Endothelial cell of umbilical vein (primary cell): Measurements from ENCODE around the gene SPG11. TPM values are rescaled to one million over a fixed set of nuclear protein-coding genes. Genes with fewer than 3 reads are reported as not detected.
"Not testable (repeated sequence)": the region's sequence is repeated elsewhere in the genome, so short reads cannot be mapped to it uniquely, and the experiment has no call there.

Source experiments
- BruUV-seq: library from RNA; stranded (reverse); fragments of 400-500 nt; replicated peaks from 2 replicates; lab custom pipeline; 2021; lab: Mats Ljungman, UMichigan
- CTCF ChIA-PET: fragments of 300-600, 350-600 bp; sonication (Branson Sonifier 250); formaldehyde crosslinking; loops from one replicate; lab custom pipeline; 2021; ENCODE audit warnings: antibody characterized with exemption, inconsistent platforms; lab: Charles Lee
- POLR2A ChIA-PET: fragments of 300-600, 350-600 bp; sonication (Branson Sonifier 250); formaldehyde crosslinking; loops from one replicate; lab custom pipeline; 2021; ENCODE audit warnings: antibody characterized with exemption, inconsistent platforms; lab: Charles Lee
- DNase-seq: peaks from one replicate; pipeline ENCODE4 v3.0.0-alpha.2; 2011; ENCODE audit warnings: low read depth, low spot score
- FAIRE-seq: peaks from 2 replicates; lab custom pipeline; 2011; peaks lifted over from hg19 to GRCh38; lab: Jason Lieb, UNC
- H2AFZ ChIP-seq: 2 replicates; pipeline ENCODE4 v1.6.0; 2012; ENCODE audit warnings: low read depth, low read length, control low read depth, inconsistent platforms
- H3K27ac ChIP-seq: 2 replicates; pipeline ENCODE4 v1.5.1; 2011; ENCODE audit warnings: low read depth, mild to moderate bottlenecking, control low read depth, low read length, moderate library complexity; ENCODE audit not compliant: insufficient read depth
- H3K27me3 ChIP-seq, 2 experiments: 2 replicates each; pipeline versions ENCODE4 v1.6.0 to v1.6.1; 2011; ENCODE audit warnings: low read length in 2 of 2, mixed read lengths in 1 of 2; ENCODE audit not compliant: control insufficient read depth in 2 of 2, insufficient read depth in 2 of 2
- H3K36me3 ChIP-seq, 2 experiments: 2 replicates in 1 of 2; 3 replicates in 1 of 2; pipeline ENCODE4 v1.5.1; 2011; ENCODE audit warnings: low read length in 2 of 2, mild to moderate bottlenecking in 1 of 2, moderate library complexity in 1 of 2; ENCODE audit not compliant: control insufficient read depth in 2 of 2, insufficient read depth in 2 of 2; ENCODE audit errors: extremely low read depth in 1 of 2
- H3K4me1 ChIP-seq: 3 replicates; pipeline ENCODE4 v1.5.1; 2011; ENCODE audit warnings: mild to moderate bottlenecking, low read length; ENCODE audit not compliant: control insufficient read depth, insufficient read depth; ENCODE audit errors: extremely low read depth
- H3K4me2 ChIP-seq: 2 replicates; pipeline ENCODE4 v1.6.1; 2011; ENCODE audit warnings: low read length, control low read depth, mixed read lengths; ENCODE audit not compliant: insufficient read depth
- H3K4me3 ChIP-seq, 3 experiments: fragments of 200-600 bp in 1 of 3; sonication (generic), shearing (Covaris generic) in 1 of 3; replicated peaks in 1 of 3; 2 replicates each; pipeline ENCODE4 v1.5.1; 2011 to 2016; ENCODE audit warnings: control low read depth in 3 of 3, low read length in 3 of 3, mild to moderate bottlenecking in 2 of 3, inconsistent platforms in 1 of 3, low read depth in 1 of 3, moderate library complexity in 1 of 3; ENCODE audit not compliant: insufficient read depth in 1 of 3
- H3K79me2 ChIP-seq: 2 replicates; pipeline ENCODE4 v1.6.0; 2012; ENCODE audit warnings: low read length, inconsistent platforms; ENCODE audit not compliant: control insufficient read depth, insufficient read depth
- H3K9ac ChIP-seq: replicated peaks from 2 replicates; pipeline ENCODE3; 2011; ENCODE audit warnings: low read length, control low read depth; ENCODE audit not compliant: insufficient read depth; ENCODE audit errors: extremely low read depth
- H3K9me1 ChIP-seq: replicated peaks from 3 replicates; pipeline ENCODE4 v1.6.0; 2011; ENCODE audit warnings: mild to moderate bottlenecking, low read length; ENCODE audit not compliant: control insufficient read depth, insufficient read depth; ENCODE audit errors: extremely low read depth
- H3K9me3 ChIP-seq: replicated peaks from 2 replicates; pipeline ENCODE4 v1.5.1; 2012; ENCODE audit warnings: low read length, inconsistent platforms; ENCODE audit not compliant: control insufficient read depth, insufficient read depth
- H4K20me1 ChIP-seq: replicated peaks from 2 replicates; pipeline ENCODE3; 2011; ENCODE audit warnings: mild to moderate bottlenecking, low read length; ENCODE audit not compliant: control insufficient read depth, insufficient read depth; ENCODE audit errors: extremely low read depth
- EZH2 ChIP-seq: IDR thresholded peaks from 2 replicates; pipeline ENCODE4 v1.6.1; 2012; ENCODE audit warnings: borderline replicate concordance, low read depth, mild to moderate bottlenecking, moderate library complexity, low read length, inconsistent platforms; ENCODE audit not compliant: severe bottlenecking
- FOS ChIP-seq: IDR thresholded peaks from 2 replicates; pipeline ENCODE4 v1.6.1; 2011; ENCODE audit warnings: mild to moderate bottlenecking, low read length, moderate library complexity, borderline replicate concordance; ENCODE audit not compliant: insufficient read depth
- GATA2 ChIP-seq: IDR thresholded peaks from 2 replicates; pipeline ENCODE4 v1.7.0; 2011; ENCODE audit warnings: low read depth, mild to moderate bottlenecking, moderate library complexity, mixed read lengths, low read length; ENCODE audit not compliant: insufficient read length, insufficient read depth
- JUN ChIP-seq: IDR thresholded peaks from 2 replicates; pipeline ENCODE4 v1.6.1; 2011; ENCODE audit warnings: borderline replicate concordance, low read depth; ENCODE audit not compliant: insufficient read length, insufficient read depth
- MYC ChIP-seq: IDR thresholded peaks from one replicate; pipeline ENCODE4 v1.6.1; 2011; ENCODE audit warnings: mild to moderate bottlenecking, low read depth, low read length
- POLR2A ChIP-seq: IDR thresholded peaks from 2 replicates; pipeline ENCODE4 v1.6.1; 2012; ENCODE audit warnings: low read depth, mild to moderate bottlenecking, control low read depth, low read length
- POLR2AphosphoS5 ChIP-seq: IDR thresholded peaks from 2 replicates; pipeline ENCODE4 v1.6.1; 2012; ENCODE audit warnings: low read depth, mild to moderate bottlenecking, control low read depth, low read length, moderate library complexity; ENCODE audit not compliant: insufficient read depth
- dilution Hi-C: fragments of 300-500 bp; cut with MboI; formaldehyde crosslinking; loops from one replicate; pipeline ENCODE4 v1.15.0; 2019; ENCODE audit warnings: low sequenced_read_pairs; ENCODE audit not compliant: extremely low pct_ligation_motif_present
- intact Hi-C: fragments of 100-400 bp; cut with micrococcal nuclease; formaldehyde crosslinking; loops from one replicate; pipeline ENCODE4 v1.10.0; 2022
- polyA plus RNA-seq, 4 experiments: library from polyadenylated mRNA; depleted of rRNA in 3 of 4; stranded (reverse) in 3 of 4; unstranded in 1 of 4; fragments of >200 nt; gene quantifications; 2 replicates each; pipeline versions ENCODE4 v1.2.1 to v1.2.3, GENCODE V29; 2011 to 2012; ENCODE audit warnings: missing spikeins in 1 of 4
- total RNA-seq: library from RNA; stranded (reverse); gene quantifications from 2 replicates; pipeline ENCODE4 v1.2.3, GENCODE V29; 2021
- TF ChIP-seq, protein P1 (sequence below): IDR thresholded peaks from 2 replicates; pipeline ENCODE4 v1.6.1; 2011; ENCODE audit not compliant: insufficient read depth, insufficient read length
- TF ChIP-seq, protein P2 (sequence below), 2 donors: IDR thresholded peaks; 1 replicate in 1 of 2; 2 replicates in 1 of 2; pipeline ENCODE4 v1.5.1; 2011; ENCODE audit warnings: low read length in 2 of 2, mild to moderate bottlenecking in 2 of 2, moderate library complexity in 2 of 2, control low read depth in 1 of 2, inconsistent platforms in 1 of 2, low read depth in 1 of 2; ENCODE audit not compliant: insufficient read depth in 1 of 2; ENCODE audit errors: extremely low read depth in 1 of 2

Gene SPG11
- total and polyA plus RNA-seq, 2 donors (not counting 3 experiments of a cell fraction or from before 2014, with no cell fraction given) = 30.7 to 53.5 TPM

DNA sequence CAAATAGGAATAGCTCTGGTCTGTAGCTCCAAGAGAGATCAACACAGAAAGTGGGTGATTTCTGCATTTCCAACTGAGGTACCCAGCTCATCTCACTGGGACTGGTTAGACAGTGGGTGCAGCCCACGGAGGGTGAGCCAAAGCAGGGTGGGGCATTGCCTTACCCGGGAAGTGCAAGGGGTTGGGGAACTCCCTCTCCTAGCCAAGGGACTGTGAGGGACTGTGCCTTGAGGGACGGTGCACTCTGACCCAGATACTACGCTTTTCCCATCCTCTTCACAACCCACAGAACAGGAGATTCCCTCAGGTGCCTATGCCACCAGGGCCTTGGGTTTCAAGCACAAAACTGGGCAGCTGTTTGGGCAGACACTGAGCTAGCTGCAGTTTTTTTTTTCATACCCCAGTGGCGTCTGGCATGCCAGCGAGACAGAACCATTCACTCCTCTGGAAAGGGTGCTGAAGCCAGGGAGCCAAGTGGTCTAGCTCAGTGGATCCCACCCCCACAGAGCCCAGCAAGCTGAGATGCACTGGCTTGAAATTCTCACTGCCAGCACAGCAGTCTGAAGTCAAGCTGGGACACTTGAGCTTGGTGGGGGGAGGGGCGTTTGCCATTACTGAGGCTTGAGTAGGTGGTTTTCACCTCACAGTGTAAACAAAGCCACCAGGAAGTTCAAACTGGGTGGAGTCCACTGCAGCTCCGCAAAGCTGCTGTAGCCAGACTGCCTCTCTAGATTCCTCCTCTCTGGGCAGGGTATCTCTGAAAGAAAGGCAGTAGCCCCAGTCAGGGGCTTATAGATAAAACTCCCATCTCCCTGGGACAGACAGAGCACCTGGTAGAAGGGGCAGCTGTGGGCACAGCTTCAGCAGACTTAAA lies 19.6 kb upstream of the SPG11 start:
- FAIRE-seq, DNase-seq, dilution Hi-C loops, intact Hi-C loops, H3K27ac ChIP-seq, H3K4me2 ChIP-seq, POLR2A ChIA-PET, H3K9me3 ChIP-seq, H3K4me3 ChIP-seq, H3K9me1 ChIP-seq, H4K20me1 ChIP-seq, H3K36me3 ChIP-seq, H3K4me1 ChIP-seq, H2AFZ ChIP-seq, H3K79me2 ChIP-seq, BruUV-seq, H3K9ac ChIP-seq: not testable (repeated sequence)
- peaks cover 23 to 35% of the 10 kb centered on the region in 2 experiments for H3K27me3 ChIP-seq
- CTCF ChIA-PET = interaction anchor here (1.2 to 2.5 kb wide), 3 partner anchors 12 to 106 kb away, joined by 3 to 7 read pairs (median 6); partner anchors contain the start of gene SPG11

DNA sequence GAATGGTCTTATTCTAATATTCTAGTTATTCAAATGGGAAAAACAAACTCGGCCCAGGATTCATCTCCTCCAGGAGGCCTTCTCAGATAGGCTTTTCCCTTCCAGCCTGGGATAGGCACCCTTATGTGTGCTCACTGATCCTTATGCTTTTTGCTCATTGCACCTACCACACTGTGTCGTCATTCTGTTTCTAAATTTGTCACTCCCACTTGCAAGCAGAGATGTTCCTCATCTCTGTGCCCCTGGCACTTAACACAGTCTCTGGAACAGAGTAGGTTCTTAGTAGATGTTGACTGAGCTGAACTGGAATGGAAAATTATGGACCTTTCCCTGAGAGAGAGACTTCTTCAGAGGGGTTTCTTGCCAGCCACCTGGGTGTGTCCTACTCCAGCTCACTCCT lies 18.7 kb upstream of the SPG11 start:
- TF ChIP-seq JUN (no peak), POLR2A (no peak), POLR2AphosphoS5 (no peak), FOS (no peak), GATA2 (no peak), EZH2 (no peak), MYC (no peak)
- TF ChIP-seq, protein P1, sequence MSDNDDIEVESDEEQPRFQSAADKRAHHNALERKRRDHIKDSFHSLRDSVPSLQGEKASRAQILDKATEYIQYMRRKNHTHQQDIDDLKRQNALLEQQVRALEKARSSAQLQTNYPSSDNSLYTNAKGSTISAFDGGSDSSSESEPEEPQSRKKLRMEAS = no peak
- TF ChIP-seq, protein P2, sequence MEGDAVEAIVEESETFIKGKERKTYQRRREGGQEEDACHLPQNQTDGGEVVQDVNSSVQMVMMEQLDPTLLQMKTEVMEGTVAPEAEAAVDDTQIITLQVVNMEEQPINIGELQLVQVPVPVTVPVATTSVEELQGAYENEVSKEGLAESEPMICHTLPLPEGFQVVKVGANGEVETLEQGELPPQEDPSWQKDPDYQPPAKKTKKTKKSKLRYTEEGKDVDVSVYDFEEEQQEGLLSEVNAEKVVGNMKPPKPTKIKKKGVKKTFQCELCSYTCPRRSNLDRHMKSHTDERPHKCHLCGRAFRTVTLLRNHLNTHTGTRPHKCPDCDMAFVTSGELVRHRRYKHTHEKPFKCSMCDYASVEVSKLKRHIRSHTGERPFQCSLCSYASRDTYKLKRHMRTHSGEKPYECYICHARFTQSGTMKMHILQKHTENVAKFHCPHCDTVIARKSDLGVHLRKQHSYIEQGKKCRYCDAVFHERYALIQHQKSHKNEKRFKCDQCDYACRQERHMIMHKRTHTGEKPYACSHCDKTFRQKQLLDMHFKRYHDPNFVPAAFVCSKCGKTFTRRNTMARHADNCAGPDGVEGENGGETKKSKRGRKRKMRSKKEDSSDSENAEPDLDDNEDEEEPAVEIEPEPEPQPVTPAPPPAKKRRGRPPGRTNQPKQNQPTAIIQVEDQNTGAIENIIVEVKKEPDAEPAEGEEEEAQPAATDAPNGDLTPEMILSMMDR (IDR thresholded peaks at IDR 0.05; ENCODE audit: extremely low read depth in 1 of 2, insufficient read depth in 1 of 2, low read depth in 1 of 2, low read length in 2 of 2) = no peak
- dilution Hi-C loops = no loop called here
- no peaks in the 10 kb centered on the region for H3K4me1 ChIP-seq
- BruUV-seq = no TSS peak
- H4K20me1 ChIP-seq = no peaks in the 10 kb centered on the region
- no peaks in the 10 kb centered on the region for H3K9me3 ChIP-seq
- peaks cover 24 to 40% of the 10 kb centered on the region in 2 experiments for H3K27me3 ChIP-seq
- H2AFZ ChIP-seq = no peak overlapping the region
- no peak overlapping the region for H3K27ac ChIP-seq
- H3K4me3 ChIP-seq = no peak overlapping the region
- no peak overlapping the region for H3K4me2 ChIP-seq
- no peaks in the 10 kb centered on the region for H3K36me3 ChIP-seq
- H3K9me1 ChIP-seq = no peaks in the 10 kb centered on the region
- intact Hi-C loops = no loop called here
- CTCF ChIA-PET = interaction anchor here (1.2 kb wide), 1 partner anchor 107 kb away, joined by 3 read pairs; no protein-coding TSS in a partner anchor
- POLR2A ChIA-PET = interaction anchor here (0.7 kb wide), 1 partner anchor 29 kb away, joined by 6 read pairs; the partner anchor contains the start of genes B2M and PATL2
- FAIRE-seq (no peak), DNase-seq (no peak)
- H3K9ac ChIP-seq = no peak overlapping the region
- no peaks in the 10 kb centered on the region for H3K79me2 ChIP-seq
